ENCODE results near the gene TSKU.
"Not testable (repeated sequence)": the region's sequence is repeated elsewhere in the genome, so short reads cannot be mapped to it uniquely, and the experiment has no call there.

Gene TSKU

GRCh38 chr11:76788661-76789442 lies 5.7 kb downstream of the TSKU start:
- DNase-seq (ENCODE audit: low spot score): no peak

GRCh38 chr11:76789443-76789719 lies 6.2 kb downstream of the TSKU start:
- no peak for DNase-seq (ENCODE audit: low spot score)

- DNase-seq (ENCODE audit: low spot score): no peak
These were observed 7.1 kb downstream of the TSKU start for GRCh38 chr11:76790251-76790650.

- not testable (repeated sequence) for DNase-seq (ENCODE audit: low spot score)
These were observed 8.0 kb downstream of the TSKU start for GRCh38 chr11:76791002-76791770.

GRCh38 chr11:76791861-76792260 lies 8.7 kb downstream of the TSKU start:
- DNase-seq (ENCODE audit: low spot score): peak; percentile 44

- no peak for DNase-seq (ENCODE audit: low spot score)
These were observed 9.5 kb downstream of the TSKU start for GRCh38 chr11:76792505-76793264.

GRCh38 chr11:76793391-76794291 lies 10.5 kb downstream of the TSKU start:
- DNase-seq (ENCODE audit: low spot score): peak; percentile 51

GRCh38 chr11:76794371-76795289 lies 11.5 kb downstream of the TSKU start:
- DNase-seq (ENCODE audit: low spot score): peak; percentile 51

GRCh38 chr11:76795290-76795935 lies 12.3 kb downstream of the TSKU start:
- DNase-seq (ENCODE audit: low spot score): peak; percentile 58

- peak; percentile 60 for DNase-seq (ENCODE audit: low spot score)
These were observed 12.8 kb downstream of the TSKU start for GRCh38 chr11:76795936-76796441.

GRCh38 chr11:76796511-76797198 lies 13.5 kb downstream of the TSKU start:
- DNase-seq (ENCODE audit: low spot score): peak; percentile 64

GRCh38 chr11:76797341-76798201 lies 14.4 kb downstream of the TSKU start:
- peak; percentile 55 for DNase-seq (ENCODE audit: low spot score)

- peak; percentile 59 for DNase-seq (ENCODE audit: low spot score)
These were observed 15.0 kb downstream of the TSKU start for GRCh38 chr11:76798202-76798581.

- peak; percentile 63 for DNase-seq (ENCODE audit: low spot score)
These were observed 15.5 kb downstream of the TSKU start for GRCh38 chr11:76798671-76799065.

GRCh38 chr11:76799066-76799804 lies 16.1 kb downstream of the TSKU start:
- peak; percentile 92 for DNase-seq (ENCODE audit: low spot score)

- peak; percentile 28 for DNase-seq (ENCODE audit: low spot score)
These were observed 17.5 kb downstream of the TSKU start for GRCh38 chr11:76800466-76801200.

- DNase-seq (ENCODE audit: low spot score): peak; percentile 26
These were observed 18.1 kb downstream of the TSKU start for GRCh38 chr11:76801225-76801624.
